OCI-LY3 (cell line): ENCODE measurements around the gene NAB2.

Experiments used
- H2AFZ ChIP-seq: fragments of 200-600, 300-600 bp; shearing (Covaris generic); 2 replicates; pipeline ENCODE4 v1.6.0; 2014; ENCODE audit warnings: antibody characterized with exemption, low read depth, low read length
- H3K27ac ChIP-seq: fragments of 200-600, 300-600 bp; sonication (generic); 2 replicates; pipeline ENCODE4 v1.5.1; 2014; ENCODE audit warnings: mild to moderate bottlenecking, low read length, moderate library complexity, mixed read lengths
- H3K27me3 ChIP-seq: fragments of 200-600, 300-600 bp; sonication (generic); 2 replicates; pipeline ENCODE4 v1.6.1; 2014; ENCODE audit warnings: low read depth, low read length, mixed read lengths
- H3K36me3 ChIP-seq: fragments of 200-600, 300-600 bp; sonication (generic); replicated peaks from 2 replicates; pipeline ENCODE3; 2014; ENCODE audit warnings: low read depth, low read length, mixed read lengths
- H3K4me1 ChIP-seq: fragments of 300-600, 200-600 bp; sonication (generic); 2 replicates; pipeline ENCODE4 v1.6.1; 2014; ENCODE audit warnings: low read length, mixed read lengths
- H3K4me2 ChIP-seq: fragments of 200-600, 300-600 bp; sonication (generic); 2 replicates; pipeline ENCODE4 v1.6.1; 2014; ENCODE audit warnings: low read length, mixed read lengths
- H3K4me3 ChIP-seq: fragments of 300-600, 200-600 bp; sonication (generic); 2 replicates; pipeline ENCODE4 v1.5.1; 2014; ENCODE audit warnings: antibody characterized with exemption, mild to moderate bottlenecking, low read length, moderate library complexity
- H3K79me2 ChIP-seq: fragments of 300-600, 200-600 bp; shearing (Covaris generic); 2 replicates; pipeline ENCODE4 v1.6.1; 2014; ENCODE audit warnings: mild to moderate bottlenecking, low read length, mixed read lengths
- H3K9ac ChIP-seq: fragments of 300-600, 200-600 bp; shearing (Covaris generic); 2 replicates; pipeline ENCODE4 v1.6.0; 2014; ENCODE audit warnings: mild to moderate bottlenecking, low read length, moderate library complexity
- H3K9me3 ChIP-seq: fragments of 200-600, 300-600 bp; shearing (Covaris generic); 2 replicates; pipeline ENCODE4 v1.6.1; 2014; ENCODE audit warnings: low read length, mixed read lengths; ENCODE audit not compliant: insufficient read depth
- H4K20me1 ChIP-seq: fragments of 200-600, 300-600 bp; sonication (generic); 2 replicates; pipeline ENCODE4 v1.6.1; 2016; ENCODE audit warnings: low read length, mixed read lengths; ENCODE audit not compliant: insufficient read depth
- EZH2phosphoT487 ChIP-seq: fragments of 200-600 bp; shearing (Covaris generic); IDR thresholded peaks from 2 replicates; pipeline ENCODE4 v1.6.1; 2018; ENCODE audit warnings: antibody characterized with exemption, mixed run types, low read depth
- TF ChIP-seq, protein P1 (sequence below): fragments of 200-600, 300-600 bp; sonication (generic); IDR thresholded peaks from 2 replicates; pipeline ENCODE4 v1.5.1; 2014; ENCODE audit warnings: antibody characterized with exemption, low read length, low read depth

NAB2 gene

DNA sequence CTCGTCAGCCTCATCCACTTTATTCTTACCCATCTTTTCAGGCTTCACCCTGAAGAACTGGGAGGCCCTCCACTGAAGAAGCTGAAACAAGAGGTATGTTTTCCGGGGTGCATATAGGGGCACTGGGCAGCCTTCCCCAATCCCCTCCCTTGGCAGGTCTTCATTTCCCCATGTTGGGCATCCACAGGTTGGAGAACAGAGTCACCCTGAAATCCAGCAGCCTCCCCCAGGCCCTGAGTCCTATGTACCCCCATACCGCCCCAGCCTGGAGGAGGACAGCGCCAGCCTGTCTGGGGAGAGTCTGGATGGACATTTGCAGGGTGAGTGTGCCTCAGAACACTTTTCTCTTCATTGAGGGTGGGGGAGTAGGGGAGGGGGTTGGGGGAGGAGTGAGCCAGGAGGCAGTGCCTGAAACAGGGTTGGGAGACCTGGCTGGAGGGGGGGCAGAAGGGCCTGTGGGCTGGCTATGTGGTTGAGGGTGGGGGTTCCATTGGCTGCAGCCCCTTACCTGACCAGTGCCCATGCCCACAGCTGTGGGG is 4.0 kb downstream of the NAB2 start:
- no peak for TF ChIP-seq EZH2phosphoT487
- TF ChIP-seq, protein P1, sequence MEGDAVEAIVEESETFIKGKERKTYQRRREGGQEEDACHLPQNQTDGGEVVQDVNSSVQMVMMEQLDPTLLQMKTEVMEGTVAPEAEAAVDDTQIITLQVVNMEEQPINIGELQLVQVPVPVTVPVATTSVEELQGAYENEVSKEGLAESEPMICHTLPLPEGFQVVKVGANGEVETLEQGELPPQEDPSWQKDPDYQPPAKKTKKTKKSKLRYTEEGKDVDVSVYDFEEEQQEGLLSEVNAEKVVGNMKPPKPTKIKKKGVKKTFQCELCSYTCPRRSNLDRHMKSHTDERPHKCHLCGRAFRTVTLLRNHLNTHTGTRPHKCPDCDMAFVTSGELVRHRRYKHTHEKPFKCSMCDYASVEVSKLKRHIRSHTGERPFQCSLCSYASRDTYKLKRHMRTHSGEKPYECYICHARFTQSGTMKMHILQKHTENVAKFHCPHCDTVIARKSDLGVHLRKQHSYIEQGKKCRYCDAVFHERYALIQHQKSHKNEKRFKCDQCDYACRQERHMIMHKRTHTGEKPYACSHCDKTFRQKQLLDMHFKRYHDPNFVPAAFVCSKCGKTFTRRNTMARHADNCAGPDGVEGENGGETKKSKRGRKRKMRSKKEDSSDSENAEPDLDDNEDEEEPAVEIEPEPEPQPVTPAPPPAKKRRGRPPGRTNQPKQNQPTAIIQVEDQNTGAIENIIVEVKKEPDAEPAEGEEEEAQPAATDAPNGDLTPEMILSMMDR = no peak
- Histone ChIP-seq H3K4me1 (peaks cover 29% of the 10 kb centered on the region), H2AFZ (no peak overlapping the region), H3K27me3 (no peaks in the 10 kb centered on the region), H3K9ac (no peak overlapping the region), H4K20me1 (peaks cover 15% of the 10 kb centered on the region), H3K79me2 (no peaks in the 10 kb centered on the region), H3K36me3 (peaks cover 22% of the 10 kb centered on the region), H3K4me3 (no peak overlapping the region), H3K4me2 (no peak overlapping the region), H3K27ac (no peak overlapping the region), H3K9me3 (no peaks in the 10 kb centered on the region)

DNA sequence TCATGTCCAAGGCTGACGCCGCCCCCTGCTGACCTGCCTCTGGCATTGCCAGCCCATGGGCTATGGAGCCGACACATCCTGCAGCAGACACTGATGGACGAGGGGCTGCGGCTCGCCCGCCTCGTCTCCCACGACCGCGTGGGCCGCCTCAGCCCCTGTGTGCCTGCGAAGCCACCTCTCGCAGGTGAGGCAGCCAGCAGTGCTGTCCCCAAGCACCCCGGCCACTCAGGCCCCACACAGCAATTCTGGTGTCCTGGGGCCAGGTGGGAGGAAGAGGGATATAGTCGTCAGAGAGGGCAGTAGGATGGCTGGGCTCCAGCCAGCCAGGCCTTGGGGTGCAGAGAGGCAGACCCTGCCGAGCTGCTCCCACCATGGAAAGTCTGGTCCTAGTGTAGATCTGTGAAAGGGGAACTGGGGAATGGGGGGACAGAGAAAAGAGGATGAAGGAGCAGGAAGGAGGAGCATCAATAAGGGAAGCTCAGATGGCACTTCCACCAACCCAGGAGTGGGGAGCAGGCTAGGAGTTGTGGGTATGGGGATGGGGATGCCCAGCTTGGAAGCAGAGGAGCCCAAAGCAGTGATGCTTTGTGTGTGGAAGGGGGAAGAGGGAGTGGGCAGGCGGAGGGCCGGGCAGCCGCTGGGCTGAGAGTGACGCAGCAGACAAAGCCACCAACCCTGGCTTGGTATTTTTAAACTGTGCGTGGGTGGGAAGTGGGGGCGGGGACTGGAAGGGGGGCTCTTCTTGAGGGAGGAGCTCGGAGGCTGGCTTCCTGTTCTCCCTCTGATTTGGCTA is 4.7 kb downstream of the NAB2 start:
- peaks cover 25% of the 10 kb centered on the region for H3K4me1 ChIP-seq
- no peak overlapping the region for H3K9ac ChIP-seq
- no peaks in the 10 kb centered on the region for H3K27me3 ChIP-seq
- peaks cover 21% of the 10 kb centered on the region for H4K20me1 ChIP-seq
- H3K27ac ChIP-seq = no peak overlapping the region
- TF ChIP-seq EZH2phosphoT487 = no peak
- TF ChIP-seq, protein P1 = peak; percentile 62
- H3K79me2 ChIP-seq = no peaks in the 10 kb centered on the region
- H3K36me3 ChIP-seq = peaks cover 29% of the 10 kb centered on the region
- H3K9me3 ChIP-seq = no peaks in the 10 kb centered on the region
- no peak overlapping the region for H3K4me3 ChIP-seq
- no peak overlapping the region for H2AFZ ChIP-seq
- H3K4me2 ChIP-seq = peak overlapping the region; percentile 52

DNA sequence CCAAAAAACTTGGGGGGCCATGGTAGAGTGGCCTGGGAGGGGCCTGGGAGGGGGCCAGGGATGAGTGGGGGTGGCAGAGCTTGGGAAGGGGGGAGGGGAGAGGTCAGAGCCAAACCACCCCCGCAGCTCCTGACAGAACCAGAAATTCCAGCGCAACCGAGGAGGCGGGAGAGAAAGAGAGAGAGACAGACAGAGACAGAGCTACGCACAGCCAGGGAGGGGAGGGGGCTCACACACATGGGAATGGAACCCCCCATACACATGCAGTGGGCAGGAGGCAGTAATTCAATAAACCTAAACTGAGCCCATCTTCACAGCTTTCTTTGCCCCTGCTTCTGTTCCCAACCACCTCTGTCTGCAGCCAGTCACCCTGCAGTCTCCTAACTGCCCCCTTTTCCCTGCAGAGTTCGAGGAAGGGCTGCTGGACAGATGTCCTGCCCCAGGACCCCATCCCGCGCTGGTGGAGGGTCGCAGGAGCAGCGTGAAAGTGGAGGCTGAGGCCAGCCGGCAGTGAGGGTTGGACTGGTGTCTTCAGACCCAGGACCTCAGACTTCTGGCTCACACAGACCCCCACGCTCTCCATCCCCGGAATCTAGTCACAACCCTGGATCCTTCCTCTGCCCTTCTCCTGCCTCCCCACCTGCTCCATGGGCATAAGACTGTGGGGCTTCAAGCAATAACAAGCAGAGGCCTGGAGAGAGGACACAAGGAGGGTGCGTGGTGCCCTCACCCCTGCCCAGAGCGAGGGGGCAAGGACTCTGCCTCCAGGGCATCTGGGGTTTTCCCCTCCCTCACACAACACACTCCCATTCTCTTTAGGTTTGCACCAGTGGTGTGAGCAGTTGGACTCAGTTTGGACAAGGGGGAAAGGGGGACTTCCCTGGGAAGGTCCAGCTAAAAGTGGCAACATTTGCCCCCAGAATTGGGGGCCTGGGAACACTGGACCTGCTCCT is 5.6 kb downstream of the NAB2 start:
- H3K79me2 ChIP-seq = no peaks in the 10 kb centered on the region
- peak overlapping the region; percentile 41 for H3K4me2 ChIP-seq
- H3K9me3 ChIP-seq = no peaks in the 10 kb centered on the region
- H3K36me3 ChIP-seq = peaks cover 37% of the 10 kb centered on the region
- H2AFZ ChIP-seq = no peak overlapping the region
- no peak overlapping the region for H3K4me3 ChIP-seq
- H3K9ac ChIP-seq = no peak overlapping the region; the same call in 1 of the 2 replicates
- TF ChIP-seq, protein P1 = no peak
- no peak for TF ChIP-seq EZH2phosphoT487
- H3K4me1 ChIP-seq = peaks cover 24% of the 10 kb centered on the region
- no peaks in the 10 kb centered on the region for H3K27me3 ChIP-seq
- peaks cover 21% of the 10 kb centered on the region for H4K20me1 ChIP-seq
- no peak overlapping the region for H3K27ac ChIP-seq
